GM23338 (cell line): Measurements from ENCODE around the gene TNS1. TPM values are rescaled to one million over a fixed set of nuclear protein-coding genes. Genes with fewer than 3 reads are reported as not detected.

Experiments used
- ATAC-seq: fragments of 200-7000 bp; cut with Tn5 transposase; 3 replicates; pipeline ENCODE4 v1.9.1; 2020
- DNase-seq: peaks from one replicate; pipeline ENCODE4 v3.0.0-alpha.2; 2015; ENCODE audit warnings: low spot score
- H2AFZ ChIP-seq: fragments of 200-600 bp; sonication (generic); 2 replicates; pipeline ENCODE4 v1.8.0; 2016; ENCODE audit warnings: antibody characterized with exemption, mild to moderate bottlenecking, moderate library complexity
- H3F3A ChIP-seq: fragments of 200-600 bp; sonication (generic); replicated peaks from 2 replicates; pipeline ENCODE4 v1.8.0; 2017; ENCODE audit warnings: antibody characterized with exemption, mixed run types, low read depth
- H3K27ac ChIP-seq: fragments of 200-600 bp; sonication (generic); 2 replicates; pipeline ENCODE4 v1.6.1; 2016; ENCODE audit warnings: low read depth
- H3K27me3 ChIP-seq: fragments of 200-600 bp; sonication (generic); 2 replicates; pipeline ENCODE4 v1.8.0; 2016; ENCODE audit warnings: mild to moderate bottlenecking, mixed run types, moderate library complexity; ENCODE audit not compliant: insufficient read depth
- H3K36me3 ChIP-seq: fragments of 200-600 bp; sonication (generic); 2 replicates; pipeline ENCODE4 v1.8.0; 2016; ENCODE audit warnings: mild to moderate bottlenecking; ENCODE audit not compliant: insufficient read depth
- H3K4me1 ChIP-seq: fragments of 200-600 bp; sonication (generic); 2 replicates; pipeline ENCODE4 v1.8.0; 2016; ENCODE audit warnings: mild to moderate bottlenecking, moderate library complexity; ENCODE audit not compliant: insufficient read depth
- H3K4me2 ChIP-seq: fragments of 200-600 bp; sonication (generic); 2 replicates; pipeline ENCODE4 v1.7.1; 2017; ENCODE audit warnings: mixed run types
- H3K4me3 ChIP-seq: fragments of 200-600 bp; sonication (generic); 2 replicates; pipeline ENCODE4 v1.6.1; 2016; ENCODE audit warnings: mixed run types
- H3K79me2 ChIP-seq: fragments of 200-600 bp; sonication (generic); replicated peaks from 2 replicates; pipeline ENCODE4 v1.8.0; 2017; ENCODE audit warnings: mild to moderate bottlenecking; ENCODE audit not compliant: insufficient read depth
- H3K9me2 ChIP-seq: fragments of 200-600 bp; sonication (generic); 2 replicates; pipeline ENCODE4 v1.8.0; 2017; ENCODE audit not compliant: insufficient read depth
- H4K20me1 ChIP-seq: fragments of 200-600 bp; sonication (generic); replicated peaks from 2 replicates; pipeline ENCODE4 v1.8.0; 2017; ENCODE audit warnings: mild to moderate bottlenecking; ENCODE audit not compliant: insufficient read depth
- H3K27ac Mint-ChIP-seq: 2 replicates; pipeline ENCODE4 v1.8.0; 2020; ENCODE audit warnings: inconsistent platforms, mild to moderate bottlenecking, moderate library complexity, mixed read lengths
- H3K27me3 Mint-ChIP-seq: 3 replicates; pipeline ENCODE4 v1.8.0; 2022; ENCODE audit warnings: low read depth, mild to moderate bottlenecking, moderate library complexity, mixed read lengths, inconsistent platforms; ENCODE audit not compliant: insufficient read depth, poor library complexity
- H3K36me3 Mint-ChIP-seq: 3 replicates; pipeline ENCODE4 v1.8.0; 2021; ENCODE audit warnings: low read depth, mild to moderate bottlenecking, inconsistent platforms, moderate library complexity, mixed read lengths
- H3K4me1 Mint-ChIP-seq: 3 replicates; pipeline ENCODE4 v1.8.0; 2020; ENCODE audit warnings: mild to moderate bottlenecking, inconsistent platforms, mixed read lengths
- H3K4me3 Mint-ChIP-seq: 3 replicates; pipeline ENCODE4 v1.8.0; 2021; ENCODE audit warnings: moderate library complexity, mild to moderate bottlenecking, inconsistent platforms, mixed read lengths
- H3K9me3 Mint-ChIP-seq: 3 replicates; pipeline ENCODE4 v1.8.0; 2020; ENCODE audit warnings: moderate library complexity, mild to moderate bottlenecking, inconsistent platforms, mixed read lengths
- CREB1 ChIP-seq: fragments of 250-450 bp; sonication (Bioruptor Pico); IDR thresholded peaks from 2 replicates; pipeline ENCODE4 v1.5.0; 2020; ENCODE audit warnings: low read depth, mild to moderate bottlenecking, moderate library complexity
- ETS1 ChIP-seq: IDR thresholded peaks from 2 replicates; pipeline ENCODE4 v1.6.1; 2016; ENCODE audit warnings: antibody characterized with exemption
- EZH2 ChIP-seq: fragments of 200-600 bp; sonication (generic); IDR thresholded peaks from one replicate; pipeline ENCODE4 v1.8.0; 2017; ENCODE audit warnings: antibody characterized with exemption, mild to moderate bottlenecking, low read depth; ENCODE audit not compliant: unreplicated experiment
- EZH2phosphoT487 ChIP-seq: fragments of 200-600 bp; sonication (generic); IDR thresholded peaks from one replicate; pipeline ENCODE4 v1.8.1; 2018; ENCODE audit warnings: antibody characterized with exemption; ENCODE audit not compliant: unreplicated experiment
- JUNB ChIP-seq: IDR thresholded peaks from one replicate; pipeline ENCODE4 v1.6.1; 2016; ENCODE audit warnings: antibody characterized with exemption; ENCODE audit not compliant: unreplicated experiment
- POLR2AphosphoS5 ChIP-seq: IDR thresholded peaks from 2 replicates; pipeline ENCODE4 v1.6.1; 2016; ENCODE audit warnings: antibody characterized with exemption, low read depth
- STAT1 ChIP-seq: IDR thresholded peaks from one replicate; pipeline ENCODE4 v1.6.1; 2016; ENCODE audit warnings: antibody characterized with exemption; ENCODE audit not compliant: unreplicated experiment
- ZNF114 ChIP-seq: fragments of 250-450 bp; sonication (Bioruptor Pico); IDR thresholded peaks from 2 replicates; pipeline ENCODE4 v1.5.0; 2020; ENCODE audit warnings: mild to moderate bottlenecking, moderate library complexity
- ZNF331 ChIP-seq: fragments of 250-450 bp; sonication (Bioruptor Pico); IDR thresholded peaks from 2 replicates; pipeline ENCODE4 v1.5.0; 2020; ENCODE audit warnings: low read depth, mild to moderate bottlenecking, moderate library complexity
- ZNF462 ChIP-seq: fragments of 250-450 bp; sonication (Bioruptor Pico); IDR thresholded peaks from 2 replicates; pipeline ENCODE4 v1.5.0; 2020; ENCODE audit warnings: mild to moderate bottlenecking, moderate library complexity
- polyA plus RNA-seq: library from polyadenylated mRNA; unstranded; fragments of >200 nt; fragmentation: Nextera tagmentation; extraction: Ambion mirVana; gene quantifications from 2 replicates; pipeline ENCODE4 v1.2.1, GENCODE V29; 2016
- total RNA-seq: library from RNA; depleted of rRNA; stranded (reverse); fragments of >200 nt; shearing (Covaris generic); gene quantifications from 2 replicates; pipeline ENCODE4 v1.2.3, GENCODE V29; 2014

The TNS1 gene
- total and polyA plus RNA-seq, 2 experiments from 2014 or later: 2.0 to 7.4 TPM

GRCh38 chr2:217852555-217853211, 150.1 kb downstream of the TNS1 start:
- Histone ChIP-seq H3K9me2 (no peaks in the 10 kb centered on the region), H3F3A (no peaks in the 10 kb centered on the region), H3K79me2 (no peaks in the 10 kb centered on the region), H3K27me3 (no peaks in the 10 kb centered on the region), H3K27ac (no peak overlapping the region), H2AFZ (no peak overlapping the region), H3K4me3 (no peak overlapping the region), H3K4me2 (no peak overlapping the region), H3K4me1 (no peaks in the 10 kb centered on the region), H3K36me3 (no peaks in the 10 kb centered on the region), H4K20me1 (no peaks in the 10 kb centered on the region)
- Mint-ChIP-seq H3K4me1 (peaks cover 6% of the 10 kb centered on the region), H3K27ac (no peak overlapping the region; the same call in 1 of the 2 replicates), H3K4me3 (no peak overlapping the region), H3K9me3 (no peaks in the 10 kb centered on the region), H3K27me3 (peaks cover 3% of the 10 kb centered on the region), H3K36me3 (no peaks in the 10 kb centered on the region)
- DNase-seq (no peak), ATAC-seq (no peak)
- TF ChIP-seq JUNB (no peak), EZH2 (no peak)

GRCh38 chr2:217851191-217852020, 151.4 kb downstream of the TNS1 start:
- ATAC-seq: no peak
- Mint-ChIP-seq H3K9me3 (no peaks in the 10 kb centered on the region), H3K4me1 (peaks cover 5% of the 10 kb centered on the region), H3K4me3 (no peak overlapping the region), H3K27ac (no peak overlapping the region), H3K36me3 (no peaks in the 10 kb centered on the region), H3K27me3 (peaks cover 3% of the 10 kb centered on the region)
- Histone ChIP-seq H2AFZ (no peak overlapping the region), H3K4me3 (no peak overlapping the region), H4K20me1 (no peaks in the 10 kb centered on the region), H3K79me2 (no peaks in the 10 kb centered on the region), H3K27ac (no peak overlapping the region), H3K4me1 (no peaks in the 10 kb centered on the region), H3K4me2 (no peak overlapping the region), H3K36me3 (no peaks in the 10 kb centered on the region), H3K27me3 (no peaks in the 10 kb centered on the region), H3F3A (no peaks in the 10 kb centered on the region), H3K9me2 (no peaks in the 10 kb centered on the region)
- no peak for DNase-seq
- TF ChIP-seq ZNF114 (CRISPR knock-in tag): no peak
- TF ChIP-seq ZNF462 (CRISPR knock-in tag): no peak
- TF ChIP-seq JUNB: no peak
- no peak for TF ChIP-seq CREB1 (CRISPR knock-in tag)
- no peak for TF ChIP-seq POLR2AphosphoS5
- no peak for TF ChIP-seq STAT1
- no peak for TF ChIP-seq ETS1
- TF ChIP-seq EZH2: no peak
- TF ChIP-seq ZNF331 (CRISPR knock-in tag): no peak
- no peak for TF ChIP-seq EZH2phosphoT487
